K562 (cell line): Measurements from ENCODE around the gene SNRPA.

Experiments
- BRCA1 ChIP-seq, 2 experiments: fragments of 450-650 bp in 1 of 2; sonication (generic) in 1 of 2; formaldehyde crosslinking in 1 of 2; IDR thresholded peaks; 2 replicates each; pipeline versions ENCODE4 v1.5.0 to v1.6.1; 2017 to 2020; ENCODE audit warnings: mild to moderate bottlenecking in 1 of 2, missing genetic modification reagents in 1 of 2
- CBX2 ChIP-seq: fragments of 200-600 bp; sonication (generic); IDR thresholded peaks from one replicate; pipeline ENCODE4 v1.6.1; 2012; ENCODE audit warnings: mild to moderate bottlenecking, low read length, inconsistent platforms; ENCODE audit not compliant: insufficient read depth, poor library complexity, severe bottlenecking
- EP300 ChIP-seq: IDR thresholded peaks from 2 replicates; pipeline ENCODE4 v1.6.1; 2012; ENCODE audit warnings: low read length, improper control_type of control experiment
- NFXL1 ChIP-seq: fragments of 450-650 bp; formaldehyde crosslinking; IDR thresholded peaks from 2 replicates; pipeline ENCODE4 v1.4.0; 2021; ENCODE audit warnings: mild to moderate bottlenecking
- POU5F1 ChIP-seq: fragments of 150-350 bp; IDR thresholded peaks from 2 replicates; pipeline ENCODE4 v1.6.1; 2014; ENCODE audit warnings: borderline replicate concordance, low read length, low read depth, mild to moderate bottlenecking; ENCODE audit not compliant: partially characterized antibody
- TAF1 ChIP-seq: IDR thresholded peaks from 2 replicates; pipeline ENCODE4 v1.6.1; 2011; ENCODE audit warnings: mild to moderate bottlenecking, low read length, moderate library complexity; ENCODE audit not compliant: insufficient read depth, control insufficient read depth, severe bottlenecking; ENCODE audit errors: extremely low read depth
- ZKSCAN1 ChIP-seq: fragments of 150-350 bp; IDR thresholded peaks from 2 replicates; pipeline ENCODE4 v1.6.1; 2016; ENCODE audit warnings: low read depth, low read length
- TF ChIP-seq, protein P1 (sequence below), 3 experiments: IDR thresholded peaks in 2 of 3; conservative IDR thresholded peaks in 1 of 3; 2 replicates each; pipeline ENCODE4 v1.5.1; 2011 to 2012; ENCODE audit warnings: low read length in 3 of 3, mild to moderate bottlenecking in 3 of 3, control low read depth in 2 of 3, improper control_type of control experiment in 1 of 3, inconsistent platforms in 1 of 3, low read depth in 1 of 3, mixed read lengths in 1 of 3, moderate library complexity in 1 of 3; ENCODE audit not compliant: insufficient read depth in 2 of 3
- TF ChIP-seq, protein P2 (sequence below): sonication (generic); formaldehyde crosslinking; IDR thresholded peaks from 2 replicates; pipeline ENCODE4 v1.8.0; 2022; ENCODE audit warnings: mild to moderate bottlenecking, missing genetic modification reagents, borderline replicate concordance
- TF ChIP-seq, protein P3 (sequence below), 2 experiments: fragments of 450-650 bp in 1 of 2; sonication (generic) in 1 of 2; formaldehyde crosslinking in 1 of 2; IDR thresholded peaks in 1 of 2; conservative IDR thresholded peaks in 1 of 2; 2 replicates each; pipeline versions ENCODE4 v1.6.1 to v1.8.1; 2016 to 2023; ENCODE audit warnings: mild to moderate bottlenecking in 2 of 2, moderate library complexity in 2 of 2, inconsistent platforms in 1 of 2, missing genetic modification reagents in 1 of 2

DNA sequence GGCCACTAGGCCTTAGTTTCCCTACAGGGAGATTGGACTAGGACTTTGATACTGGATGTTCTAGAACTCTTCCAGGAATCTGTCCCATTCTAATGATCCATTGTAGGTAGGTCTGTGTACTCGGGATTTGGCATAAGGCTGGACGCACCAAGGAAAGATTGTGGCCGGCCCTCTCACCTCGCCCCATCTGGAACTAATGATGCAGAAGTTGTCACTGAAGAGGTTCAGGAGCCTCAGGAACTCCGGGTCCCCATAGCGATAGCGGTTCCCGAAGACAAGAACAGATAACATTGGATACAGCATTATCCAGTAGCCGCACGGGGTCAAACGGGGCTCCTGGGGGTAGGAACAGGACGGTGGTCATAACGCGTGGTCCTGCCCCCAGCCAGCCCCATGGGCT lies 59.2 kb downstream of the SNRPA start:
- TF ChIP-seq TAF1 (no peak), BRCA1 (IDR thresholded peaks at IDR 0.05) (no peak), BRCA1 (CRISPR knock-in tag; IDR thresholded peaks at IDR 0.05) (no peak), NFXL1 (no peak), POU5F1 (no peak), CBX2 (no peak), EP300 (no peak), ZKSCAN1 (no peak)
- TF ChIP-seq, protein P1, sequence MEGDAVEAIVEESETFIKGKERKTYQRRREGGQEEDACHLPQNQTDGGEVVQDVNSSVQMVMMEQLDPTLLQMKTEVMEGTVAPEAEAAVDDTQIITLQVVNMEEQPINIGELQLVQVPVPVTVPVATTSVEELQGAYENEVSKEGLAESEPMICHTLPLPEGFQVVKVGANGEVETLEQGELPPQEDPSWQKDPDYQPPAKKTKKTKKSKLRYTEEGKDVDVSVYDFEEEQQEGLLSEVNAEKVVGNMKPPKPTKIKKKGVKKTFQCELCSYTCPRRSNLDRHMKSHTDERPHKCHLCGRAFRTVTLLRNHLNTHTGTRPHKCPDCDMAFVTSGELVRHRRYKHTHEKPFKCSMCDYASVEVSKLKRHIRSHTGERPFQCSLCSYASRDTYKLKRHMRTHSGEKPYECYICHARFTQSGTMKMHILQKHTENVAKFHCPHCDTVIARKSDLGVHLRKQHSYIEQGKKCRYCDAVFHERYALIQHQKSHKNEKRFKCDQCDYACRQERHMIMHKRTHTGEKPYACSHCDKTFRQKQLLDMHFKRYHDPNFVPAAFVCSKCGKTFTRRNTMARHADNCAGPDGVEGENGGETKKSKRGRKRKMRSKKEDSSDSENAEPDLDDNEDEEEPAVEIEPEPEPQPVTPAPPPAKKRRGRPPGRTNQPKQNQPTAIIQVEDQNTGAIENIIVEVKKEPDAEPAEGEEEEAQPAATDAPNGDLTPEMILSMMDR (IDR thresholded peaks at IDR 0.05 in 2 of 3, conservative IDR thresholded peaks at IDR 0.05 in 1 of 3; ENCODE audit: insufficient read depth in 2 of 3, low read depth in 1 of 3, low read length in 3 of 3) = no peak
- TF ChIP-seq, protein P2, sequence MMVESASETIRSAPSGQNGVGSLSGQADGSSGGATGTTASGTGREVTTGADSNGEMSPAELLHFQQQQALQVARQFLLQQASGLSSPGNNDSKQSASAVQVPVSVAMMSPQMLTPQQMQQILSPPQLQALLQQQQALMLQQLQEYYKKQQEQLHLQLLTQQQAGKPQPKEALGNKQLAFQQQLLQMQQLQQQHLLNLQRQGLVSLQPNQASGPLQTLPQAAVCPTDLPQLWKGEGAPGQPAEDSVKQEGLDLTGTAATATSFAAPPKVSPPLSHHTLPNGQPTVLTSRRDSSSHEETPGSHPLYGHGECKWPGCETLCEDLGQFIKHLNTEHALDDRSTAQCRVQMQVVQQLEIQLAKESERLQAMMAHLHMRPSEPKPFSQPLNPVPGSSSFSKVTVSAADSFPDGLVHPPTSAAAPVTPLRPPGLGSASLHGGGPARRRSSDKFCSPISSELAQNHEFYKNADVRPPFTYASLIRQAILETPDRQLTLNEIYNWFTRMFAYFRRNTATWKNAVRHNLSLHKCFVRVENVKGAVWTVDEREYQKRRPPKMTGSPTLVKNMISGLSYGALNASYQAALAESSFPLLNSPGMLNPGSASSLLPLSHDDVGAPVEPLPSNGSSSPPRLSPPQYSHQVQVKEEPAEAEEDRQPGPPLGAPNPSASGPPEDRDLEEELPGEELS = no peak
- TF ChIP-seq, protein P3, sequence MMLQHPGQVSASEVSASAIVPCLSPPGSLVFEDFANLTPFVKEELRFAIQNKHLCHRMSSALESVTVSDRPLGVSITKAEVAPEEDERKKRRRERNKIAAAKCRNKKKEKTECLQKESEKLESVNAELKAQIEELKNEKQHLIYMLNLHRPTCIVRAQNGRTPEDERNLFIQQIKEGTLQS (IDR thresholded peaks at IDR 0.05) = no peak
- TF ChIP-seq, protein P3 (CRISPR knock-in tag; conservative IDR thresholded peaks at IDR 0.05) = no peak
